Measurements from ENCODE around the gene NCS1.

DNA sequence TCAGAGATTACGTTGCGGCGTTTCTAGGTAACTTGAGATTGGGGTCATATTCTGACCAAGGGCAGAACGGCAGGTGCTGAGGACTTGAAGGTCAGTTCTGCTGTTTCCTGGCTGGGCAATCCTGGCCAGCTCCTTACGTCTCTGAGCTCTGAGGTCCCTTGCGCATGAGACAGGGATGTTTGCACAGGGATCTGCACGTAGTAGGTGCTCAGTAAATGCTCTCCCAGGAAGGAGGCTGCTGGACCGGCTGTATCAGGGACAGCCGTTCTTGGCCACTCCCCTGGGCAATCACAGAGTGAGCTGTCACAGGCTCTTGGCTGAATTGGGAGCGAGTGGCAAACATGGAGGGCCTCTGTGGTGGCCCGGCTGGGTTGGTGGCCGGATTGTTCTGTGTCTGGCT lies 8.3 kb downstream of the NCS1 start:
- TF ChIP-seq, protein P1, sequence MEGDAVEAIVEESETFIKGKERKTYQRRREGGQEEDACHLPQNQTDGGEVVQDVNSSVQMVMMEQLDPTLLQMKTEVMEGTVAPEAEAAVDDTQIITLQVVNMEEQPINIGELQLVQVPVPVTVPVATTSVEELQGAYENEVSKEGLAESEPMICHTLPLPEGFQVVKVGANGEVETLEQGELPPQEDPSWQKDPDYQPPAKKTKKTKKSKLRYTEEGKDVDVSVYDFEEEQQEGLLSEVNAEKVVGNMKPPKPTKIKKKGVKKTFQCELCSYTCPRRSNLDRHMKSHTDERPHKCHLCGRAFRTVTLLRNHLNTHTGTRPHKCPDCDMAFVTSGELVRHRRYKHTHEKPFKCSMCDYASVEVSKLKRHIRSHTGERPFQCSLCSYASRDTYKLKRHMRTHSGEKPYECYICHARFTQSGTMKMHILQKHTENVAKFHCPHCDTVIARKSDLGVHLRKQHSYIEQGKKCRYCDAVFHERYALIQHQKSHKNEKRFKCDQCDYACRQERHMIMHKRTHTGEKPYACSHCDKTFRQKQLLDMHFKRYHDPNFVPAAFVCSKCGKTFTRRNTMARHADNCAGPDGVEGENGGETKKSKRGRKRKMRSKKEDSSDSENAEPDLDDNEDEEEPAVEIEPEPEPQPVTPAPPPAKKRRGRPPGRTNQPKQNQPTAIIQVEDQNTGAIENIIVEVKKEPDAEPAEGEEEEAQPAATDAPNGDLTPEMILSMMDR (conservative IDR thresholded peaks at IDR 0.05 in 1 of 2, IDR thresholded peaks at IDR 0.05 in 1 of 2; ENCODE audit: extremely low read depth in 1 of 2, insufficient read depth in 1 of 2, low read depth in 1 of 2, low read length in 2 of 2), result no peak
- TF ChIP-seq EZH2 (IDR thresholded peaks at IDR 0.05; ENCODE audit: borderline replicate concordance, low read length), result no peak

Data from mammary epithelial cell (primary cell).